ENCODE results near the gene RNF213. TPM values are rescaled to one million over a fixed set of nuclear protein-coding genes. Genes with fewer than 3 reads are reported as not detected.

RNF213 gene
- polyA plus RNA-seq, 1 of the 3 experiments (the other 2 are of a cell fraction): 57.5 TPM

- no peak for TF ChIP-seq GABPA (IDR thresholded peaks at IDR 0.05; ENCODE audit: low read depth)
- TF ChIP-seq CHD2 (IDR thresholded peaks at IDR 0.05; ENCODE audit: low read length, partially characterized antibody): no peak
These were observed 153.3 kb downstream of the RNF213 start (continued) for GRCh38 chr17:80413771-80414507.

GRCh38 chr17:80414508-80414802 is 153.8 kb downstream of the RNF213 start:
- Histone ChIP-seq H3K4me1 (ENCODE audit: control insufficient read depth in 1 of 2, insufficient read depth in 2 of 2, low read depth in 1 of 2, low read length in 1 of 2) (peaks cover 5 to 25% of the 10 kb centered on the region in 2 experiments; a peak in 2 of 4 replicates), H4K20me1 (ENCODE audit: insufficient read depth) (peaks cover 29% of the 10 kb centered on the region), H3K4me2 (peak overlapping the region; percentile 94), H3K9me2 (no peaks in the 10 kb centered on the region), H3K4me3 (ENCODE audit: low read depth in 2 of 2, low read length in 1 of 2) (peak overlapping the region; percentile 98 to 99), H3K79me2 (ENCODE audit: insufficient read depth) (peaks cover 48% of the 10 kb centered on the region), H3F3A (replicated peaks; ENCODE audit: insufficient read depth) (peaks cover 5% of the 10 kb centered on the region), H3K27ac (ENCODE audit: low read depth in 2 of 2, low read length in 1 of 2) (peak overlapping the region; percentile 99; a peak in 3 of 4 replicates), H2AFZ (ENCODE audit: low read depth) (peak overlapping the region; percentile 80), H3K9ac (peak overlapping the region; percentile 98), H3K27me3 (ENCODE audit: insufficient read depth) (no peaks in the 10 kb centered on the region), H3K36me3 (replicated peaks in 1 of 2; ENCODE audit: control insufficient read depth in 1 of 2, insufficient read depth in 2 of 2, low read length in 1 of 2) (peaks cover 16 to 18% of the 10 kb centered on the region in 2 experiments), H3K9me3 (no peaks in the 10 kb centered on the region)
- 4% methylated on average over 14 of the region's 15 CpGs for WGBS (ENCODE audit: low lambda C conversion rate)
- POLR2A ChIA-PET: interaction anchor here (1.7 to 2.3 kb wide), 3 partner anchors 9 to 313 kb away, joined by 6 to 8 read pairs (median 7); partner anchors contain the start of gene GAA
- TF ChIP-seq RAD21 (IDR thresholded peaks at IDR 0.05; ENCODE audit: low read length) (peak; percentile 56), GABPA (IDR thresholded peaks at IDR 0.05; ENCODE audit: low read depth) (no peak), CTCF (IDR thresholded peaks at IDR 0.05) (0 out of 2 replicates have a peak, but pooled peaks have one; percentile 16), SMC3 (IDR thresholded peaks at IDR 0.05; ENCODE audit: low read depth, low read length) (0 out of 2 replicates have a peak, but pooled peaks have one; percentile 7)
- CTCF ChIA-PET: interaction anchor here (0.6 to 6.5 kb wide), 8 partner anchors 12 to 409 kb away, joined by 3 to 47 read pairs (median 7); partner anchors contain the start of gene GAA
- no peak for DNase-seq

- H3K36me3 ChIP-seq (replicated peaks in 1 of 2; ENCODE audit: control insufficient read depth in 1 of 2, insufficient read depth in 2 of 2, low read length in 1 of 2): peaks cover 21 to 24% of the 10 kb centered on the region in 2 experiments
- TF ChIP-seq ELF1 (IDR thresholded peaks at IDR 0.05) (peak; percentile 84), EP300 (IDR thresholded peaks at IDR 0.05; ENCODE audit: borderline replicate concordance in 1 of 2, low read depth in 1 of 2, low read length in 1 of 2) (0 out of 4 replicates have a peak, but pooled peaks of 1 of the 2 experiments have one; percentile 23), GABPA (IDR thresholded peaks at IDR 0.05; ENCODE audit: low read depth) (peak; percentile 92), USF1 (IDR thresholded peaks at IDR 0.05; ENCODE audit: borderline replicate concordance, low read depth) (no peak), GATA2 (CRISPR knock-in tag; IDR thresholded peaks at IDR 0.05) (no peak), CHD2 (IDR thresholded peaks at IDR 0.05; ENCODE audit: low read length, partially characterized antibody) (peak; percentile 91), POLR2AphosphoS5 (IDR thresholded peaks at IDR 0.05; ENCODE audit: low read depth, low read length) (peak; percentile 90), REST (IDR thresholded peaks at IDR 0.05; ENCODE audit: low read depth, low read length) (0 out of 2 replicates have a peak, but pooled peaks have one; percentile 23), RCOR1 (IDR thresholded peaks at IDR 0.05; ENCODE audit: low read length) (peak; percentile 4; the same call in 1 of the 2 replicates), YY1 (IDR thresholded peaks at IDR 0.05; ENCODE audit: low read depth) (peak; percentile 86; the same call in 1 of the 2 replicates), FOXM1 (IDR thresholded peaks at IDR 0.05; ENCODE audit: low read depth) (0 out of 2 replicates have a peak, but pooled peaks have one; percentile 60), TAF1 (IDR thresholded peaks at IDR 0.05; ENCODE audit: borderline replicate concordance, low read depth, low read length) (peak; percentile 87)
These were observed 154.4 kb downstream of the RNF213 start, which contains the start of gene ENDOV for GRCh38 chr17:80414803-80415625. TSS of gene ENDOV (plus strand) at chr17:80415167. CDS start at chr17:80415195, 28 bp downstream.

More at GRCh38 chr17:80414803-80415625, 154.4 kb downstream of the RNF213 start, which contains the start of gene ENDOV:
- Histone ChIP-seq H3K9me3 (no peaks in the 10 kb centered on the region), H4K20me1 (ENCODE audit: insufficient read depth) (peaks cover 31% of the 10 kb centered on the region), H3K4me2 (peak within 1 kb of the TSS; percentile 94), H3K9me2 (no peaks in the 10 kb centered on the region), H3K9ac (peak within 1 kb of the TSS; percentile 98), H3F3A (replicated peaks; ENCODE audit: insufficient read depth) (peaks cover 5% of the 10 kb centered on the region), H3K4me3 (ENCODE audit: low read depth in 2 of 2, low read length in 1 of 2) (peak within 1 kb of the TSS; percentile 98 to 99), H3K27ac (ENCODE audit: low read depth in 2 of 2, low read length in 1 of 2) (peak within 1 kb of the TSS; percentile 99), H2AFZ (ENCODE audit: low read depth) (peak within 1 kb of the TSS; percentile 80), H3K79me2 (ENCODE audit: insufficient read depth) (peaks cover 48% of the 10 kb centered on the region), H3K4me1 (ENCODE audit: control insufficient read depth in 1 of 2, insufficient read depth in 2 of 2, low read depth in 1 of 2, low read length in 1 of 2) (peaks cover 5 to 25% of the 10 kb centered on the region in 2 experiments; a peak in 2 of 4 replicates), H3K27me3 (ENCODE audit: insufficient read depth) (no peaks in the 10 kb centered on the region)
- POLR2A ChIA-PET: interaction anchor here (1.2 to 2.3 kb wide), 4 partner anchors 9 to 314 kb away, joined by 5 to 8 read pairs (median 6); partner anchors contain the start of gene GAA
- WGBS (ENCODE audit: low lambda C conversion rate): under 1% methylated on average over 40 of the region's 97 CpGs
- DNase-seq: peak; percentile 100
- CTCF ChIA-PET: interaction anchor here (0.6 to 6.5 kb wide), 10 partner anchors 11 to 409 kb away, joined by 3 to 47 read pairs (median 6); partner anchors contain the start of gene GAA

Data from SK-N-SH (cell line).